ENCODE results near the gene HMGA1. TPM values are rescaled to one million over a fixed set of nuclear protein-coding genes. Genes with fewer than 3 reads are reported as not detected.
A peak's percentile ranks its signal among the peaks of the same experiment; 100 is the strongest.
"Not testable (repeated sequence)": the region's sequence is repeated elsewhere in the genome, so short reads cannot be mapped to it uniquely, and the experiment has no call there.

The HMGA1 gene
- total RNA-seq, 1 donor from 2014 or later: 45.7 TPM

DNA sequence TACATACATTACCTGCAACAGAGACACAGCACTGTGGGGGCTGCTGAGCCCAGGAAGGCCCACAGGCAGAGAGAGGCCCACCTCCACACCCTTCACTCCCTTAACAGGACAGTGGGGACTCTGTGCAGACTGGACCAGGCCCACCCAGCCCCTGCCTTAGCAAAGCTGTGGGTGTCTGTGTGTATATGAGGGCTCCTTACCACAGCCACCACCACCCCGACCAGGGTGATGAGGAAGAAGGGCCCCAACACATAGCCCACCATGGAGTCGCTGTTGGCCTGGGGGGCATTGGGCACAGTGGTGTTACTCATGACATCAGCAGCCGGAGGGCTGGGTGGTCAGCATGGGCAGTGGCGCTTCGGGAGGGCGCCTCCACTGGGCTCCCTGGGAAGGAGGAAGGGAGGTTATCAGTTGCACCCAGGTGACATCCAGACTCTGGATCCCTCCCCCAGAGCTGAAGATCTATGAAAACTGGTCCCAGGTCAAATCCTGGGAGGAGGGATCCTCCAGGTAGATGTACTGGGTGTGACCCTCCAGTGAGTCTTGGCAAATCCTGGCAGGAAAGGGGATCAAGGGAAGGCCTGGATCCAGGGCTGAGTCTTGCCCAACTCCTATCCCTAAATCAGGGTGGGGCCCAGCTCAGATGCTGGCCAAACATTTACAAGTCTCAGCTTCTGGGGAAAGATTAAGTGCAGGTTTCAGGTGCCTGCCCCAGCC lies 11.0 kb downstream of the HMGA1 start:
- intact Hi-C loops (cut with DNase I): loop anchor here (2.0 kb wide), 2 partner anchors 145 to 167 kb away; partner anchors contain the start of gene NUDT3
- no peak for ATAC-seq (ENCODE audit: poor library complexity)
- peak; percentile 38 for DNase-seq

DNA sequence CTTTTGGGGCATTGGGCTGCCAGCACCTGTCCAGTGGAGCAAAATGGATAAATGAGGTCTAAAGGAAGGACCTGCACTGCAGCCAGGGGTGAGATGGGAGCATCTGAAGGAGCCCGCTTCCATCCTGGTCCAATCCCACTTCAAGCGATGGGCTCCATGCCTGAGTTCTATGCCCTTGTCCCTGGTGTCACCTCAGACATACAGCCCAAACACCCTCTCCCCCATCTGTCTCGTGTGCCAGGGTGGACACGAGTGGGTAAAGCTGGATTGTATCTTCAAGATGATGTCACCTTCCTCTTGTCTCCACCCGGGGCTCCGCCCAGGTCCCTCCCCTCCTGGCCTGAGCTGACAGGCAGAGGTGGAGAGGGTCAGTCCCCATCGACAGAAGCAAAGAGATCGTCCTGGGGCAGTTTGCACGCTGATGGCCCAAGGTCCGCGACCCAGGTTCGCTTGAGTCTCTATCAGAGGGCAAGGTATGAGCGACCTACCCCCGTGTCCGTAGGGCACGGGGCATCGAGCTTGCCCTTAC lies 11.6 kb downstream of the HMGA1 start:
- ATAC-seq (ENCODE audit: poor library complexity) (peak; percentile 54), DNase-seq (peak; percentile 83)
- intact Hi-C loops (cut with DNase I): loop anchor here (2.0 kb wide), 2 partner anchors 145 to 167 kb away; partner anchors contain the start of gene NUDT3

DNA sequence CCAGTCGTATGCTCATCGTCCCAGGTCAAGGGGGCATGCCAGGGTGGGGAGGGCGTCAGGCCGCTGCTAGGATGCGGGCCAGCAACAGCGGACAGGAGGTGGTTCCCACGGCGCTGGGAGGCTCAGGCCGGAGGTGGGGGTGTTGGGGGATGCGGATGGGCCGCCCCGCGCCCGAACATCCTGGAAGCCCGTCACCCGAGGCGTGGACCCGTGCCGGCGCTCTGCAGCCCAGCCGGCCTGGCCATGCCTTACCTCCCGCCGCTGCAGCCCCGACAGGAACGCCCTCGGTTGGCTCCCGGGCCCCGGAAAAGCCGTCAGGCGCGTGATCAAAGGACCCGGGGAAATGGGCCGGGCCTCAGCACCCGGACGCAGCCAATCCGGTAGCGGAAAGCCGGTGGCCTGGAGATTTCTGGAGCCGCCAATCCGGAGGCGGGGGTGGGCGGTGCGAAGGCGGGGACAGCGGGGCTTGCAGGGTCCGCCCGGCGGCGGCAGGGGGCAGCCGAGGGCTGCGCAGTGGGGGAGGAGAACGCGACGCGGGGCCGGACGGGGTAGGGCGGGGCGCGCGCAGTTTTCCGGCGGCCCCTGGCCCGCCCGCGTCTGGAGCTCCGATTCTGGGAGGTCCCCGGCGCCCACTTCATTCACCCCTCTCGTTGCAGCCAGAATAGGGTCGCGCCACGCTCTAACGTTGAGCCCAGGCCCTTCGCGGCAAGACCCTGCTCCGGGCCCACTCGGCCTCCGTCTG lies 12.2 kb downstream of the HMGA1 start, which contains the start of gene SMIM29:
Gene SMIM29 (minus strand): TSS at position 280 of the 742 bp plus-strand sequence. CDS start 1,215 bp downstream, outside the sequence.
- peak; percentile 98 for DNase-seq
- intact Hi-C loops (cut with DNase I): loop anchor here (2.0 kb wide), 2 partner anchors 144 to 166 kb away; partner anchors contain the start of gene NUDT3
- ATAC-seq (ENCODE audit: poor library complexity): peak; percentile 95

DNA sequence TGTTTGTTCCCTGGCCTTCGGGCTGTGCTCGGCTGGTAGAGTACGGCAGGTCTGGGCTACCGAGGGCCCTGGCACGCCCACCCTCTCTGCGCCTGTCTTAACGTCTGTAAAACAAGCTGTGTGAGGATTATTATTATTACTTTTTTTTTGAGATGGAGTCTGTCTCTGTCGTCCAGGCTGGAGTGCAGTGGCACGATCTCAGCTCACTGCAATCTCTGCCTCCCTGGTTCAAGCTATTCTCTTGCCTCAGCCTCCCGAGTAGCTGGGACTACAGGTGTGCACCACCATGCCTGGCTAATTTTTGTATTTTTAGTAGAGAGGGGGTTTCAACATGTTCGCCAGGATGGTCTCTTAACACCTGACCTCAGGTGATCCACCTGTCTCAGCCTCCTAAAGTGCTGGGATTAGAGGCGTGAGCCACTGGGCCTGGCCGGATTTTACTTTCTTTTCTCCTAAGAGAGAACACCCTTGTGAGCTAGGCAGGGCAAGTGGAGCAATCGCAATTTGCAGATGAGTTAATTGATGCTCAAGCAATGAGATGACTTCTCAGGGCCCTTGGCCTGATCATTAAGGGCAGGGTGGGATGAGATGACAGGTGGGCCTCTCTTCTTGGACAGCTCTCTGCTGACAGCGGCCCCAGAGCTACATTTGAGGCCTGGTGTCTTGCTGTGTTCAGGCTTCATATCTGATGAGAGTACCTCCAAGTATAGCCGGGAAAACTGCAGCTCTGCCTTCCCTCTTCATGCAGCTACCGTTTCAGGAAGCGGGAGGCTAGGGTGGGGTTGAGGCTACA lies 13.0 kb downstream of the HMGA1 start:
- DNase-seq: no peak
- intact Hi-C loops (cut with DNase I): loop anchor here (2.0 kb wide), 2 partner anchors 143 to 165 kb away; partner anchors contain the start of gene NUDT3
- peak; percentile 55 for ATAC-seq (ENCODE audit: poor library complexity)

DNA sequence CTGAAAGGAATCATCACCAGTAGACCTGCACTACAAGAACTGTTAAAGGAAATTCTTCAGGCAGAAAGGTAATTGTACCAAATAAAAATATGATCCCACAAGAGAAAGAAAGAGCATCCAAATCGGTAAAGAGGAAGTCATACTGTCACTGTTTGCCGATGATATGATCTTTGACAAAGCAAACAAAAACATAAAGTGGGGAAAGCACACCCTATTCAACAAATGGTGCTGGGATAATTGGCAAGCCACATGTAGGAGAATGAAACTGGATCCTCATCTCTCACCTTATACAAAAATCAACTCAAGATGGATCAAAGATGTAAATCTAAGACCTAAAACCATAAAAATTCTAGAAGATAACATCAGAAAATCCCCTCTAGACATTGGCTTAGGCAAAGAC lies 15.7 kb downstream of the HMGA1 start:
- intact Hi-C loops (cut with DNase I); ATAC-seq (ENCODE audit: poor library complexity); DNase-seq: not testable (repeated sequence)

GRCh38 chr6:34259529-34260069 lies 22.9 kb downstream of the HMGA1 start:
- DNase-seq (no peak), ATAC-seq (ENCODE audit: poor library complexity) (no peak)
- intact Hi-C loops (cut with DNase I): no loop called here

GRCh38 chr6:34260576-34261267 lies 24.0 kb downstream of the HMGA1 start:
- ATAC-seq (ENCODE audit: poor library complexity) (no peak), DNase-seq (no peak)
- intact Hi-C loops (cut with DNase I): no loop called here

DNA sequence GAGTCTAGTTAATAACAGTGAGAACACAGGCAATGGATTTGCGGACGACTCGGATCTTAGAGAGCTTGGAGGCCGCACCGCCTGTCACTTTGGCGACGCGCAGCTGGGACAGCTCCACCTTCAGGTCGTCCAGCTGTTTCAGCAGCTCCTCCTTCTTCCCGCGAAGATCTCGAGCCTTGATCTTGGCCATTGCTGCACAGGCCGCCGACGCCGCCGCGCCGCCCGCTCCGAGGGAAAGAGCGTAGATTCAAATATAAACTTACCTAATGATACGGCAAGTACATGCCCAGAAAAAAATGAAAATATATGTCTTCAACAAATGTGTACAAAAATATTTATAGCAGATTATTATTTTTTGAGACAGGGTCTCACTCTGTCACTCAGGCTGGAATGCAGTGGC lies 26.8 kb downstream of the HMGA1 start:
- DNase-seq; ATAC-seq (ENCODE audit: poor library complexity); intact Hi-C loops (cut with DNase I): not testable (repeated sequence)

DNA sequence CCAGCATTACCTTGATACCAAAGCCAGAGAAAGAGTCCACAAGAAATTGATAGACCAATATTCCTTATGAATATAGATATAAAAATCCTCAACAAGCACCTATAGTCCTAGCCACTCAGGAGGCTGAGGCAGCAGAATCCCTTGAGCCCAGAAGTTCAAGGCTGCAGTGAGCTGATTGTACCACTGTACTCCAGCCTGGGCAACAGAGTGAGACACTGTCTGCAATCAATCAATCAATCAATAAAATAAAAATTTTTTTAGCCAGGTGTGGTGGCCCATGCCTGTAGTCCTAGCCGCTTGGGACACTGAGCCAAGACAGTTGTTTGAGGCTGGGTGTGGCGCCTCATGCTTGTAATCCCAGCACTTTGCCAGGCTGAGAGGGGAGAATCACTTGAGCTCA lies 31.1 kb downstream of the HMGA1 start:
- ATAC-seq (ENCODE audit: poor library complexity) (no peak), DNase-seq (no peak)
- intact Hi-C loops (cut with DNase I): no loop called here

DNA sequence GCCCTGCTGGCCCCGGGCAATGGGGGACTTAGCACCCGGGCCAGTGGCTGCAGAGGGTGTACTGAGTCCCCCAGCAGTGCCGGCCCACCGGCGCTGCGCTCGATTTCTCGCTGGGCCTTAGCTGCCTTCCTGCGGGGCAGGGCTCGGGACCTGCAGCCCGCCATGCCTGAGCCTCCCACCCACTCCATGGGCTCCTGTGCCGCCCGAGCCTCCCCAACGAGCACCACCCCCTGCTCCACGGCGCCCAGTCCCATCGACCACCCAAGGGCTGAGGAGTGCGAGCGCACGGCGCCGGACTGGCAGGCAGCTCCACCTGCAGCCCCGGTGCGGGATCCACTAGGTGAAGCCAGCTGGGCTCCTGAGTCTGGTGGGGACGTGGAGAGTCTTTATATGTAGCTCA lies 32.5 kb downstream of the HMGA1 start:
- intact Hi-C loops (cut with DNase I); DNase-seq; ATAC-seq (ENCODE audit: poor library complexity): not testable (repeated sequence)

- DNase-seq; intact Hi-C loops (cut with DNase I); ATAC-seq (ENCODE audit: poor library complexity): not testable (repeated sequence)
Measured at GRCh38 chr6:34269658-34270341, 33.1 kb downstream of the HMGA1 start.

DNA sequence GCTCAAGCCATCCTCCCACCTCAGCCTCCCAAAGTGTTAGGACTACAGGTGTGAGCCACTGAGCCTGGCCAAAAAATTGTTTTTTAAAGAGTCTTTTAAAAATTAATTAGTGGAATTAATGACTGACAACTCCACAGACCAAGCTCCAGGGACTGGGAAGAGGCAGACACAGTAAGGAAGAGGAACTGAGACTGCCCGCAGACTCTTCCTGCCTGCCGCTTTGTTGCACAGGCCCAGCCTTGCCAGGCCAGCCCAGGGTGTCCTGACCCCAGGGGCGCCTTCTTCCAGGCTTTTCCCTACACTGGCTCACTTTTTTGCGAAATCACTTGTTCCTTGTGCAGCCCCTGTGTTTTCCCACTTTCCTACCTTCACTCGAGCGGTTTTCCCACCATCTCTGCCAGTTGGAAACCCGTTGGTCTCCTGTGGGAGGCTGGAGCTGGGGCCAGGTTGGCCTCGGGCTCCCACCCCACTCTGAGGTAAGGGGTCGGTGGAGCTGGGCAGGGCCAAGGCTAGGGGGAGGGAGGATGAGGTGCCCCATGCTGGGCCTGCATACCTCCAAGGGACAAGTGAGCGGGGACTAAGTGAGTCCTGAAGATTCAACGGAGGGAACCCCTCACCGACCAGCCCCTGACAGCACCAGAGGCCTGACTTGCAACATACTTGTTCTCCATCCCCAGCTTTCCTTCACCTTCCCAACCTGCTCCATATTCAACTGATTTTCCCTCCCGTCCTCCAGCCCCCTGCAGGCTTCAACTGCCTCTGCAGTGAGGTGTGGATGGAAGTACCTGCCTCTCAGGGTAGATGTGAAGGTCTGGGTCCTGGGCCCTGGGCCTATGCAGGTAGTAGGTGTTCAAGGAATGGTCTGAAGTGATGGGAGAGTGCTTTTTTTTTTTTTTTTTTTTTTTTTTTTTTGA lies 35.6 kb downstream of the HMGA1 start:
- intact Hi-C loops (cut with DNase I): no loop called here
- ATAC-seq (ENCODE audit: poor library complexity) (no peak), DNase-seq (peak; percentile 60)

DNA sequence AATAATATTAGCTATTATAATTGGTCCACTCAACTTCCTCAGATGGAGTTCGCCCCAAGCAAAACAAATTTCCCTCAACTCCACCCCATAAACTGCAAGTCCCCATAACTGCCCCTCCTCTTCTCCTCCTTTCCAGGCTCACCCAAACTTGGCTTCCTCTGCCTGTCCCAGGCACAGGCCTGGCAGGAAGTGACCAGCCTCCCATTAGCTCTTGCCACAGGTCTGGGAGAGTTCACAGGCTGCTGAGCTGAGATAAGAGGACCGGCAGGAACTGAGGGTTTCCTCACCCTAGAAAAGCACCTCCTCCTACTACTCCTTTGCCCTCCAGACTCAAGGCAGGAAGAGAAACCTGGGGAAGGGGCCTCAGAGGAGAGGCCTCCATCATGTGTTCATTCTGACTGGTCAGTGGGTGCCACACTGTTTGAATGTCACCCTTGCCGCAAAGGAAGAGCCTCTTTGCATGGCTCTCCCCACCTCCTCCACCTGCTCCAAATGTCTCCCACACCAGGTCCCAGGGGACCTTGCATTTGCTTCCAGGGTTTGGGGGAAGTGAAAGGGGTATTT lies 36.7 kb downstream of the HMGA1 start:
- DNase-seq (peak; percentile 73), ATAC-seq (ENCODE audit: poor library complexity) (peak; percentile 65)
- intact Hi-C loops (cut with DNase I): no loop called here

- intact Hi-C loops (cut with DNase I): no loop called here
- ATAC-seq (ENCODE audit: poor library complexity): no peak
- no peak for DNase-seq
Measured at GRCh38 chr6:34274129-34274528, 37.5 kb downstream of the HMGA1 start.

DNA sequence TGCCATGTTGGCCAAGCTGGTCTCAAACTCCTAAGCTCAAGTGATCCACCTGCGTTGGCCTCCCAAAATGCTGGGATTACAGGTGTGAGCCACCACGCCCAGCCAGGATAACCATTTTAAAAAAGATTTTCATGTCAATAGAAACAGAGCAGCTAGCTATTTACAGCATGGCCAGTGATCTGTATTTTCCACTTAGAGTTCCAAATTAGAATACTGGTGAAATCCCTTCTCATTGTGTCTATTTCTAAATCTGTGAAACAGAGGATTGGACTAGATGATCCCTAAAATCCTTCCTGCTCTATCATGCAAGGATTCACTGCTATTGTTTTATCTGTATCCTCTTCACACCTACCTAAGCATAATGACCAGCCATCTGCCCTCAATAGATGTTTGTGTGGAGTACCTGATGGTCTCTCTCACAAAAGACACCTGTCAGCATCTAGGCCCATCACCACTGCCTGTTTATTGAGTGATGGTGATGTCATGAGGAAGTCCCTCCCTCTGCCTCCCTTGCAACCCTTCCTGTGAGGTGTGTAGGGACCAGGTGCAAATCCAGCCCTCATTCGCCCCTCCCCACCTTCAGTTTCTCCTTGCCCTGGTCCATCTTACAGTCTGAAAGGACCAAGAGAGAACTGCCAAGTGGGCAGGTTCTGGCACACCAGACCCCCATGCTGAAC lies 38.6 kb downstream of the HMGA1 start:
- no peak for ATAC-seq (ENCODE audit: poor library complexity)
- DNase-seq: no peak
- intact Hi-C loops (cut with DNase I): no loop called here
